ENCODE results near the gene TIE1. TPM values are rescaled to one million over a fixed set of nuclear protein-coding genes. Genes with fewer than 3 reads are reported as not detected.

The TIE1 gene
- total RNA-seq, 1 donor from 2014 or later, result 0.94 TPM

DNA sequence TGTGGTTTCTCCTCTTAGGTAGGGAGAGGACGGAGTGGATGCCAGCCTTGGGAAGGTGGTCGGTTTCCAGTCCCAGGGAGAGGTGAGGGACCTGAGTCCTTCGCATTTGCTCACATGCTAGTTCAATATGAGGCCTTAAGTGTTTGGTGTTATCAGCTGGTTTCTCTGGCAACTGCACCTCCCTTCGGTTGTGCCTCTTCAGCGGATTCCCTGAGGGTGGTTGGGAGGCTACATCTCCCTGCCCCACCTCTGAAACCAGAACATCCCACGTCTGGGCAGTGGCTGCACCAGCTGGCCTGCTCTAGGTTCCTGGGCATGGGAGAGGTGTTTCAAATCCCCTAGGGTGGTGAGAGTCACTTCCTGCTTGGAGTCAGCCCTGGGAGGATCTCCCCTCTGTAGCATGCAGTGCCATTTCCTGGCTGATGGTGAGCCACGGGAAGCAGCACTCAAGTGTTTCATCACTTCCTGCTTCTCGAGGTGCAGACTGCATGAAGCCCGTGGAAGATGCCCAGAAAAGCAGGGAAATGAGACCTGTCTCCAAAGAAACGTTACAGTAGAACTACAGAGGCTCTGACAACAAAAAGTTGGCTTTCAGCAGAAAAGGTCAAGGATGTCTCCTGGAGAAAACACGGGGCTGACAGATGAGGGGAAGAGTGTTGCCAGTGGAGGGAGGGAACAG is 26.5 kb upstream of the TIE1 start:
- peak; percentile 32 for DNase-seq (ENCODE audit: low read depth)

DNA sequence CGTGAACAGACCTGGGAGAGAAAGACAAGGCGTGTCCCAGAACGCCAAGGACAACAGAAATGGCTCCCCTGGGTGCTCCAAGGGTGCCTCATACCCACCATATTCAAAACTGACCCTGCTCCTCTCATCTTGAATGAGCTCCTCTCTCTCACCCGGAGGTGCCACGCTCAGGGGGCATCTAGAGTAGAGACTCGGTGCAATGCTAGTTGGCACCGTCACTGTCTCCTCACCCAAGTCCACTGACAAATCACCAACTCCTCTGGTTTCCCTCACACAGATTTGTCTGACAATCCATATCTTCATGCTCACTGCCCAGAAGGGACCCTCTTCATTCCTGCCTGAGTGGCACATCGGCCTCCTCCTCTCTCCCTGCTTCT is 26.0 kb upstream of the TIE1 start:
- no peak for DNase-seq (ENCODE audit: low read depth)

DNA sequence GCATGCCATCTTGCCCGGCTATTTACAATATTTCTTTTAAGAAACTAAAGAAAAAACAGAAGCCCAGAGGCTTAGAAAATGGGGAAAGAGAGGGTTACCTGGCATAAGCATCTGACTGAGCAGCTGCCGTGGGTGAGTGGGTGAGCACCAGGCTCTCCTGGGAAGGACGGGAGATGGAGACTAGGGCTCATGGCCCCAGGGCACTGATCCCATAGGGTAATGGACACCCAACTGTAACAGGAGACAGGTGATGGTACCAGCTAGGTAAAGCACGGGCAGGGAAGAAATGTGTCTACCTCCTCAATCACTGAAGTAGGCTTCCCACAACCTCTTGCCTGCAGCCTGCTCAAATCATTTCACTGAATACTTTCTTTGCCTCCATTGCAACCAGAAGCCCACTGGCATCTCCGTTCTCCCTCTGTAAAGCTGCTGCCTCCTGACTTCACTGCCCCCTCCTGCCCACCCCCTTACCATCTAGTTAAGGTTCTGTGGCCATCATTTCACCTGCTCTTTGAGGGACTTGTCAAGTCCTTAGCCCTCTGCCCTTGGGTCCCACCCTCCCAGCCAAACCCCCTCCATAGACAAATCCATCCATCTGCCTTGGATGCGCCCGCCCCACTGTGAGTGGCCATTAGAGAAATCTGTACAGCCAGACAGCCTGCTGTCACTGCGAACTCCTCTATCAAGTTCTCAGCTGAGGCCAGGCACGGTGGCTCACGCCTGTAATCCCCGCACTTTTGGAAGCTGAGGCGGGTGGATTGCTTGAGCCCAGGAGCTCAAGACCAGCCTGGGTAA is 24.8 kb upstream of the TIE1 start:
- no peak for DNase-seq (ENCODE audit: low read depth)

DNA sequence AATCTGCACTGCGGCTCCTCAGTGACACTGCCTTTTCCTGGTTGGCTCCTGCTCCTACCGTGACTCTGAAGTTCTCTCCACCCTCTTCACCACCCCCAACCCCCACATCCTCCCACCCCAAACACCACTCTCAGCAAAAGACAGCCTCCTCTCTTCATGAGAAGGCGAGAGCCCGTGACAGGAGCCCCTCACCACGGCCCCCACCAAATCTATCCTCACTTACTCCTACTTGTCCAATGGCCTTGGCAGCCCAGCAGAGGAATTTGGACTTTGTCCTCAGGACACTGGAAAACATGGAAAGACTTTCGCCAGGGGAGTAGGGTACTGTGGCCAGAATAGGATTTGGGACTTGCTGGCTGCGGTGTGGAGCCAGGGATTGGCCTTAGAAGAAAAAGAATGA is 24.1 kb upstream of the TIE1 start:
- no peak for DNase-seq (ENCODE audit: low read depth)

DNA sequence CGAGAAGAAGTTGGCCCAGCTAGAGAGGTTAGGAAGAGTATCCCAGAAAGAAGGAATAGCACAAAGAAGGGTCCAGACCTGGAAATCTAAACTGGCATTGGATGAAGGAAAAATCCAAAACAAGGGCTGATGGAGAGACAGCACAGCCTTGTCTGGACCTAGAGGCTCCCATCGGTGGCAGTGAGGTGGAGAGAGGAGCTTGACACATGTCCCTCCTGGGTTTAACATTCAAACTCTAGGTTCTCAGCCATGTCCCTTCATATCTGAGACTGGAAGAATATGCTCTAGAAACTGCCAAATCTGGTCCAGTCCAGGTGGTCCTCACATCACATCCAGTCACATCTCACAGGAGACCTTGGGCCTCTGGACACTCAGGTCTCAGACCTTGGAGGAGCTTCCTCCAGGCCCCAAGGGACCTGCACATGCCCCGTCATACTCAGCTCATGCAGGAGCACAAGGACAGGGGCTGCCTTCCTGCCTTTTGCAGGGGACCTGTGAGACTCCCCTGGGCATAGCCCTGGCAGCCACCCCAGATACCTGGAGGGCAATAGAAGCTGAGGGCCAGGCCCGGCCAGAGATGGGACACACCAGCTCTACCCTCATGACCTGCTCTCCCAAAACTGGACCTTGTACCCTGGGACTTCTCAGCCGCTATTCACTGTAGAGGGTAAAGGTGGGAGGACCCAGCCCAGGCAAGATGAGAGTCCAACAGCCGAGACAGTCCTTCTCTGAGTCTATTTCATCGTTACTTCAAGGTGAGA is 23.5 kb upstream of the TIE1 start:
- DNase-seq (ENCODE audit: low read depth), result no peak

DNA sequence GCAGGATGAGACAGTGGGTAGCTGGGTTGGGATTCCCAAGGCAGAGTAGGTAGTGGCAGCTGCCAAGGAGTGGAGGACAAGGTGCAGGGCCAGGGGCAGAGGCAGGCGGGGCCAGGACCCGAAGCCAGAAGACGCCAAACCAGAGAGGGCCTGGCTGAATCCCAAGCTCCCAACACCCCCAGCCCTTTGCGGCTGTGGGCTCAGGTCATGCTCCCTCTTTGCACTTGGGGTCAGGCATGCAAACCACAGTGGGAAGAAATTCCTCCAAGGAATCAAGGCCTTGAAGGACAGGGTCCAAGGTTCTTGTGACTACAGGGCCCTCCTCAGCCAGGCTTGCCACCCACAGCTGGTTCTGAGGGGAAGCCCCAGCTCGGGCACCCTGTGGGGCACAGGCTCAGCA is 21.6 kb upstream of the TIE1 start:
- peak; percentile 63 for DNase-seq (ENCODE audit: low read depth)

DNA sequence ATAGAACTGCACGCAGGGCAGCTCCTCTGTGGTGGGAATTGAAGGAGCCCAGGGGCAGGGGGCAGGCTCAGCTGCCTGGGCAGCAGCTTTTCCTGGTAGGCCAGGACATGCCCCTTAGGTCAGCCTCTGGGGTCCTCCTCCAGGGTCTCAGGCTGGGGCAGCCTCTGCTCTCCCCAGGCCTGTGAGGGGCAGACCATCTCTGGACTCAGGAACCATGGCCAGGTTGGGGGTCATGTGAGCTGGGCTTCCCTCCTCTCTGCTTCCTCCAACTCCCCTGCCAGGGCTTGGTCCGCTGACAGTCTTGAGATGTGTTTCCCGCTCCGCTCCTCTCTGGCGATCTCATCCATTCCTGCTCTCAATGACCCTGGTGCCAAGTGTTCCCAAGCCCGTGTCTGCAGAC is 21.1 kb upstream of the TIE1 start:
- no peak for DNase-seq (ENCODE audit: low read depth)

DNA sequence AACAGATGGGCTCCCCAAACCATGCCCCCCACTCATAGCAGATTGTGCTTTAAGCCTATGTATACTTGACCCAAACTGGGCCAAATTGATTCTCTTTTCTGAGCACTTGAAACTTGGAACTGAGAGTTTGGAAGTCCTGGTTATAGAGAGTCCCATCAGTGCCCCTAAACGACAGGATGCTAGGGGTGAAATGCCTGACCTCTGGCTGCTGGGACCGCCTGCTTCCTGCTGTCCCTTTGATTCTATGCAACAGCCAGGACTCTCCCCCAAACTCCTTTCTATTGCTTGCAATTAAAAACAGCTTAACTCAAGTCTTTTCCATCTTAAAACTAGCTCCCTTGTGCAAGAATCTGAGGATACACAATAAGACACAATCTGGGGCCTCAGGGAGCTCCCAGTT is 20.1 kb upstream of the TIE1 start:
- DNase-seq (ENCODE audit: low read depth), result no peak

DNA sequence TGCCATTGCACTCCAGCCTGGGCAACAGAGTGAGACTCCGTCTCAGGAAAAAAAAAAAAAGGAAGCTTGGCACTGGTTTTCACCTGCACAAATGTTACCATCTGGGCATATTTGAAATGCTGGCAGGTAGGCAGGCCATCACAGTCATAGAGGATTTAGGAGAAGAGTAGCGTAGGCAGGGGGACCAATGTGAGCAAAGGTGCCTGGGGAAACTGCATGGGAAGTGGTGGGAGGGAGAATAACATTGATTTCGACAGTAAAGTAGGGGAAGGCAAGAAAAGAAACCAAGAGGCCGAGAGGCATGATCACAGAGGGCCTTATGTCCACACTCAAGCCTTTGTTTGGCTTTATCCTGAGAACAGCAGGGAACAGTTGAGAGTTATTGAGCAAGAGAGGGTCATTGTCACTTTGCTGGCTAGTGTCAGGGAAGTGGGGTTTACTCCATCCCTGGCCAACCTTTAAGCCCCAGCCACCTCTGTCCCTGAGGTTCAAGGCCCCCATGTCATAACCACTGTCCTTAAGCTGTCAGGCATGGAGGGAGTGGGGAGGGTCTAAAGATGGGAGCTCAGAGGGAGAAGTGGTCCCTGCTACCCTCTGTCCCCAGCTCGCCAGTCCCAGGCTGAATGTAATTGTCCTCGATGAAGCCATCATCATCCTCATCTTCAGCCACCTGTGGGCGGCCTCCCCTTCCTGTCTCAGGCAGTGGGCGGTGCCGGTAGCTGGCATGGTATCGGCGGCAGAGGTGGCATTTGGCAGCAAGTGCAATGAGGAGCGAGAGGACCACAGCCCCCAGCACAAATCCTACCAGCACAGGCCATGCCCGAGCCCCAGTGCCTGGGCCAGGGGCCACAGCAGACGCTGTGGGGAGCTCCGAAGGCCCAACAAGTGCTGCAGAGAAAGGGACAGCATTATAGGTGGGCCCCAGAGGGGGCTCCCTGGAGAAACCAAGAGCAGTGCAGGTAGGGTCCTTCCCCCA is 18.3 kb upstream of the TIE1 start:
- DNase-seq (ENCODE audit: low read depth), result no peak

DNA sequence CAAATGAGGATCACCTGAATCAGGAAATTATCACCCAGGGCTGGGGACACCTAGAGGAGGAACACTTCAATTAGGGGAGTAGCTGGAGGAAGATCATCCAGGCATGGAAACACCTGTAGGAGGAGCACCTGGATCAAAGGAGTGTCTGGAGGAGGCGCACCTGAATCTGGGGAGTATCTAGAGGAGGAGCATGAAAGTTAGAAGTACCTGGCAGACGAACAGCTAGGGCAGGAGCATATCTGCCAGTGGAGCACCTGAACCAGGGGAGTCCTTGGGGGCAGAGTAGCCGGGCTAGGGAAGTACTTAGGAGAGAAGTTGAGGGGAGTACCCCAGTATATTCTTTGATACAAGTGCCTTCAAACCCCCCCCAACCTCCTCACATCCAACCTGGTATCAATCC is 16.7 kb upstream of the TIE1 start:
- no peak for DNase-seq (ENCODE audit: low read depth)

DNA sequence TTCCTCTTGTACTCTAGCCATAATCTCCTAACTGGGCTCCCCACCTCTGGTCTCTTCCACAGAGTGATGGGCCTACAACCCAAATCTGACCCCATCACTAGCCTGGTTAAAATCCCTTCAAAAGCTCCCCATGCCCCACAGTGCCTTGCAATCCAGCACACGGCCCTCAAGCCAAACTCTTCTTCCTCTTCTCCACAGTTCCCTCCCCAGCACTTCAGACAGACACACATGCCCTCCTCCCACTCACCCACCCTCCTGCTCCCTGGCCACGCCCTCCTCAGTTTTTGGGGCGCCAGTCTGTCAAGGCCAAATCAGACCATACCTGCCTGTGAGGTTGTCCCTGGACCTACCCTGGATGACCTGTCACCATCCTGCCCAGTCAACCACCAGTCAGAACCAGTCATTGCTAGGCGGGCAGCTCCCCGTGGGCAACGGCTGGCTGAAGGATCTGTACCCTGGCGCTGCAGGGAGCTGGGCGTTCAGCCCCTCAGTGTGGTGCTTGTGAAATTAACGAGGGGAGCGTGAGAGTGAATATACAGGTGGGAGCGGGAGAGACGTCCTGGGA is 16.2 kb upstream of the TIE1 start:
- DNase-seq (ENCODE audit: low read depth), result no peak

DNA sequence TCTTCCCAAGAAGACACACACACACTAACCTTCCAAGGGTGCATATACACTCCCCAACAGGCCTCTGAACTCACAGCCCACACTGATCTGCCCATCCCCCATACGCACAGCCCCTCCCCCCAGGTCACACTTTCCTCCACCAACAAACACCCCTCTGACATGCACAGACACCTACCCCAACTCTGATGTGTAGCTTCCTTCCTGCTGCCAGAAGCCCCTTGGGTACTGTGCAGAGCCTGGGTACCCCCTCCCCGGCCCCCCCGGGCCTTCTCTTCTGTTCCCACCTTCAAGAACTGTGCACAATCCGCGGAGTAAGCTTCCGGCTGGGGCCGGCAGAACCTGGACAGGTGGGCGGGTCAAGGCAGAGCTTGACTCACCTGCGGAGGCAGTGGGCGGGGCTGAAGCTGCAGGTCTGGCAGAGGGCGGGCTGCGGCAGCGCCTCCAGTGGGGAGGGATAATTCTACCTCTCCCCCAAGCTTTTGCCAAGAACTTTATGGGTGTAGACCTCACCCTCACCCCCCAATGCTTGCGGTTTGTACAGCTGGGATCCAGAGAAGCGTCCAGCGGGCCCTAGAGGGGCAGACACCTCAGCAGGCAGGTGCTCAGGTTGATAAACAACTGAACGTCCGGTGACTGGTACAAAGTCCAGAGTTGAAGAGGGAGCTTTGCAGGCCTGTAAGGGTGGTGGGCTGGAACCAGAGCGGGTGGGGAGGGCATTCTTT is 15.4 kb upstream of the TIE1 start, which contains the start of gene C1orf210:
Gene C1orf210 (minus strand): TSS at position 313 of the 722 bp plus-strand sequence. CDS start 2,311 bp downstream, outside the sequence.
- peak; percentile 40 for DNase-seq (ENCODE audit: low read depth)

DNA sequence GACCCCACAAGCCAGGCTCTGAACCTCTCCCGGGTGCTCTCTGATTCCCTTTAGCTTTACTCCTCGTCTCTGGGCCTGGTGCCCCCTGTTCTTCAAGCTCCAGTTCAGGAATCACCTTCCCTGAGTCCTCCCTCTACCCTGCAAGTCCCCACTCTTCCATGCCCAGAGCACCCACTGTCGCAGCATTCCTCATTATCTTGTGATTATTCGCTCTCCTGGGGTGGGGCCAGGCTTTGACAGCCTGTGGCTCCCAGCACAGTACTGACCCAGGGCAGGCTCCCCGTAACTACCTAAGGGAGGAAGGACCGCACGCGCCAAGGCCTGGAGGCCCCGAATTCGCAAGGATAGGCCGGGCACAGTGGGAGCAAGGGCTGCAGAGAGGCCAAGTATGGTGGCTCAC is 14.7 kb upstream of the TIE1 start:
- DNase-seq (ENCODE audit: low read depth), result no peak

DNA sequence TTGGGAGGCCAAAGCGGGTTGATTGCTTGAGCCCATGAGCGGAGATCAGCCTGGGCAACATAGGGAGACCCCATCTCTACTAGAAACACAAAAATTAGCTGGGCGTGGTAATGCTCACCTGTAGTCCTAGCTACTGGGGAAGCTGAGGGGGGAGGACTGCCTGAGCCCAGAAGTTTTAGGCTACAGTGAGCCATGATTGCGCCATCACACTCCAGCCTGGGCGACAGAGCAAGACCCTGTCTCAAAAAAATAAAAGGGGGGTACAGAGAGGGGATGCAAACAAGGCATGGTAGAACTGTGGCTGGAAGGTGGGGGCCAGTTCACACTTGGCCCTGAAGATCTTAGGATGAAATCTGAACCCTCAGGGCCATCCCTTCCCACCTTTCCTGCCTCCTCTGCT is 14.2 kb upstream of the TIE1 start:
- DNase-seq (ENCODE audit: low read depth), result no peak

DNA sequence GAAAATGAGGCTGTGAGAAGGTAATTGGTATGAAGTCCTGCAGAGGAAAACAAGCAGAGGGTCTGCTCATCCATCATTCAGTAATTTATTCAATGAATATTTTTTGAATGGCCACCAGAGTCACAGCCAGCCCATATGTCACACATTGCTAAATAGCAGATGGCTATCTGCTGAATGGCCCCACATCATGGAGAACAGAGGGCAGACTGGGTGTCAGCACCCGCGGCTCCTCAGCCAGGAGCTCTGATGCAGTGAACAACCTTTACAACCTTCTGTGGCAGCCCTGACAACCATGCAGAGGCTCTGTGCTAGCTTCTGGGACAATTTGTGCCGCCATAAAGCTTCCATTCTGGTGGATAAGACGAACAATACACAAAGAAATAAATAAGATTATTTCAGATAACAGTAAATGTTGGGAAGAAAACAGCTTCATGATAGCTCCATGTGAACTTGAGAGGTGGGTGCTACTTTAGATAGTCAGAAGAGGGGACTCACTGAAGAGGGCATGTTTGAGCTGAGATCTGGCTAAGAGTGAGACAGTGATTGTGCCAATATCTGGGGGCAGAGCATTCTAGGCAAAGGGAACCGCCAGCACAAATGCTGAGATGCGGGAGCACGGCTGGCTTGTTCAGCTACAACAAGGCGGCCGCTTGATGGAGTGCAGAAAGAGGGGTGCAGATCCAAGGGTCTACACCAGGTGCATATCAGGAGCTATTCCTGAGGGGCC is 12.6 kb upstream of the TIE1 start:
- DNase-seq (ENCODE audit: low read depth), result no peak

DNA sequence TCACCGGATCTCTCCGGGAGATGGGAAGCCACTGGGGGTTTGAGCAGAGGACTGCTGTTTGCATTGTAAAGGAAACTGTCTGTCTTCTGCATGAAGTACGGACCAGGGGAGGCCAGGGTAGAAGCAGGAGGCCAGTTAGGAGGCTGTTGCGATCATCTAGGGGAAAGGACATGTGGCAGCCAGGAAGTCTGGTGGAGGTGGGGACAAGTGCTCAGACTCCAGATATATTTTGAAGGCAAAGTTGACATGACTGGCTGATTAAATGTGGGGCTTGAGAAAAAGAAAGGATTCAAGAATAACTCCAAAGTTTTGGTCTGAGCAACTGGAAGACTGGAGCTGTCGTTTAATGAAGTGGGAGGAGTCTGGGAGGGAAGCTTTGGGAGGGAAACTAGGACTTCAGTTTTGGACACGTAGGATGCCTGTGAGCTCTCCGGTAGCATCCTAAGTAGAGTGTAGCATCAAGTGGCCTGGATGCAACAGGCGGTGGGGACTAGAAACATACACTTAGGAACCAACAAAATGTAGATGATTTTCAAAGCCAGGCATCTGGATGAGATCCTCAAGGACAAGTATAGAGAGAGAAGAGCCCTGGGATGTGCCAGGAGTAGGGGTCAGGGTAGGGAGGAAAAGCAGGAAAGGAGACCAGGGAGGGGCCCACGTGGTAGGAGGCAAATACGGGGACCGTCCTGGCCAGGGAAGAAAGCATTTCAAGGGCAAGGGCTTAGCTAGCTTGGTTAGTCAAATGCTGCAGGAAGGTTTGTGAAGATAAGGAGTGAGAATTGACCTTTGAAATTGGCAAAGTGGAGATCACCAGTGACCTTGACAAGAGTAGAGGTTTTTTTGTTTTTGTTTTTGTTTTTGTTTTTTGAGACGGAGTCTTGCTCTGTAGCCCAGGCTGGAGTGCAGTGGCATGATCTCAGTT is 11.7 kb upstream of the TIE1 start:
- no peak for DNase-seq (ENCODE audit: low read depth)

DNA sequence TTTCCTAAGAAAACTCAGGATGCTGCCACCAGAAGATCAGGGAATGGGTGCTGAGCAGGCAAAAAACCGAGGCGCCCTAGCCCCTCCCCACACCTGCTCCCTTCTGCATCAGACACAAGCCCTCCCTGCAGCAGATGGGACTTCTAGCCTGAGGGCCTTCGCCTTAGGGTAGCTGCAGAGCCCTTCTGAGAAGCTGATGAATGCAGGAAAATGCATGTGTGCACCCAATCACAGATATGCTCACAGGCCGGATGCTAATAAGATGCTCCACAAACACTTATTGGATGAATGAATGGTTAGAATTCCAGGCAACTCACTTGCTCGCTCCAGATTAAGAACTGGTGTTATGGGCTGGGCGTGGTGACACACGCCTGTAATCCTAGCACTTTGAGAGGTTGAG is 8.6 kb upstream of the TIE1 start:
- no peak for DNase-seq (ENCODE audit: low read depth)

DNA sequence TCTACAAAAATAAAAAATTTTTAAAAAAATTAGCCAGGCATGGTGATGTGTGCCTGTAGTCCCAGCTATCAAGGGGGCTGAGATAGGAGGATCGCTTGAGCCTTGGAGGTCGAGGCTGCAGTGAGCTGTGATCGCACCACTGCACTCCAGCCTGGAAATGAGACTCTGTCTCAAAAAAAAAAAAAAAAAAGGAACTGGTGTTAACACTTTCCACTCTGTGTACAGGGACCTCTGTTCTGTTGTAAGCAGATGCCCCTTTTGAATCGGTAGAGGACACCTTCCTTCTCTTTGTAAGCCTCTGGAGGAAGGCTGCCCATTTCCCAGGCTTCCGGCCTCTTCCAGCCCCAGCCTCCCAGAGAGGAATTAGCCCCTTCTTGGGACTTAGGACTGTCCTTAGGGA is 8.1 kb upstream of the TIE1 start:
- no peak for DNase-seq (ENCODE audit: low read depth)

DNA sequence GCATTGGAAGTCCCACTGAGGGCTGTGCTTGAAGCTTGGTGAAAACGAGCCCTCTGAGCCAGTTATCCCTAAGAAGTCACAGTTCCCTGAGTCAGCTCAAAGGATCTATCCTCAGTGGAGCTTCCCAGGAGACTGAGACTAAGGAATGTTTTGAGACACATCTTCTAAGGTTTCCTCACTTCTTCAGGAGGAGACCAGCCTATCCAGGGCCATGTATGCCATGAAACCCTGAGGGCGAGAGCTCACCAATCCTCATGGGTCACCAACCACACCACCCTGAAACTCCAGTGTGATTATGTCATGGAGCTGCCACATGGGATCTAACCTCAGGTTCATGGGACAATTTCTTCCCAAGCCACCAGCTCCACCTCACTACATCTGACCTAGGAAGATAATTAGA is 7.6 kb upstream of the TIE1 start:
- peak; percentile 61 for DNase-seq (ENCODE audit: low read depth)

Data from renal cortical epithelial cell (primary cell).